NCI-H748 treated with DMSO at 0.1 percent for 48 hours (cell line): ENCODE measurements around the gene RBM15.

ENCODE experiments used
- DNase-seq: peaks from one replicate; lab custom pipeline; 2025; lab: John Stamatoyannopoulos, UW

RBM15 gene, protein sequence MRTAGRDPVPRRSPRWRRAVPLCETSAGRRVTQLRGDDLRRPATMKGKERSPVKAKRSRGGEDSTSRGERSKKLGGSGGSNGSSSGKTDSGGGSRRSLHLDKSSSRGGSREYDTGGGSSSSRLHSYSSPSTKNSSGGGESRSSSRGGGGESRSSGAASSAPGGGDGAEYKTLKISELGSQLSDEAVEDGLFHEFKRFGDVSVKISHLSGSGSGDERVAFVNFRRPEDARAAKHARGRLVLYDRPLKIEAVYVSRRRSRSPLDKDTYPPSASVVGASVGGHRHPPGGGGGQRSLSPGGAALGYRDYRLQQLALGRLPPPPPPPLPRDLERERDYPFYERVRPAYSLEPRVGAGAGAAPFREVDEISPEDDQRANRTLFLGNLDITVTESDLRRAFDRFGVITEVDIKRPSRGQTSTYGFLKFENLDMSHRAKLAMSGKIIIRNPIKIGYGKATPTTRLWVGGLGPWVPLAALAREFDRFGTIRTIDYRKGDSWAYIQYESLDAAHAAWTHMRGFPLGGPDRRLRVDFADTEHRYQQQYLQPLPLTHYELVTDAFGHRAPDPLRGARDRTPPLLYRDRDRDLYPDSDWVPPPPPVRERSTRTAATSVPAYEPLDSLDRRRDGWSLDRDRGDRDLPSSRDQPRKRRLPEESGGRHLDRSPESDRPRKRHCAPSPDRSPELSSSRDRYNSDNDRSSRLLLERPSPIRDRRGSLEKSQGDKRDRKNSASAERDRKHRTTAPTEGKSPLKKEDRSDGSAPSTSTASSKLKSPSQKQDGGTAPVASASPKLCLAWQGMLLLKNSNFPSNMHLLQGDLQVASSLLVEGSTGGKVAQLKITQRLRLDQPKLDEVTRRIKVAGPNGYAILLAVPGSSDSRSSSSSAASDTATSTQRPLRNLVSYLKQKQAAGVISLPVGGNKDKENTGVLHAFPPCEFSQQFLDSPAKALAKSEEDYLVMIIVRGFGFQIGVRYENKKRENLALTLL

GRCh38 chr1:110338886-110339406 is at the start of gene RBM15:
Gene RBM15 (plus strand): TSS chr1:110339377. CDS start chr1:110339406, 29 bp downstream.
- DNase-seq, result peak; percentile 99

DNA sequence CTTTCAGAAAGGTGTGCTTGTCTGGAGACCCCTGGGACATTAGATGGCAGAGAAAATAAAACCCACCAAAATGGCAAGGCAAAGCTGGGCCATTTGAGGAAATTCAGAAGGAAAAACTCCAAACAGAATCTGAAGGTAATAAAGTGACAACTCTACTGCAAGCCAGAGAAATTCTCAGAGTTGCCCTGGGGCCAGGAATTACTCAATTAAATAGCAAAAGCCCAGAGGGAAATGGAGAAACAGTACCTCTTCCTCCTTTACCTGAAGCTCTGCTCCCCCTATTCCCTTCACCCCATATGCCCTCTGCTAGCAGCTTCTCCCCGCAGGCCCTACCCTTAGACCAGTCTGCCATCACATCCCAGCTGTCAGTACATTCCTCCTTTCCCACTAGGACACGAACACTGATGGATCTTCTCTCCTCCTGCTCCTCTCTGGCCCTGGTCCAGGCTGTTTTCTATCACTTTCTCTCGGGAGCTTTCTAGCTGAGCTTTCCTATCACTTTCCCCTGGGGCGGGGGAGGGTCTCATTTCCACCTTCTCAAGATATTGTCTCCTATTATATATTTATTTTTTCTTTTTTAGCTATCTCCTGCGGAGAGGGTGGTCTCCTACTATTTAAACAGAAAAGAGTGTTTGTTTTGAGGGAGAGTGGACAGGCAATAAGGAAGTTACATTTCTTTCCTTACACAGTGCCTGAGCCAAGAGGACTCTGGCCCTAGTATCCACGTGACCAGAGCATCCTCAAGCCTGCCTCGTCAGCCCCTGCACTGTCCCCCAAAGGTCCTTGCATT is 47.7 kb upstream of the RBM15 start:
- no peak for DNase-seq

DNA sequence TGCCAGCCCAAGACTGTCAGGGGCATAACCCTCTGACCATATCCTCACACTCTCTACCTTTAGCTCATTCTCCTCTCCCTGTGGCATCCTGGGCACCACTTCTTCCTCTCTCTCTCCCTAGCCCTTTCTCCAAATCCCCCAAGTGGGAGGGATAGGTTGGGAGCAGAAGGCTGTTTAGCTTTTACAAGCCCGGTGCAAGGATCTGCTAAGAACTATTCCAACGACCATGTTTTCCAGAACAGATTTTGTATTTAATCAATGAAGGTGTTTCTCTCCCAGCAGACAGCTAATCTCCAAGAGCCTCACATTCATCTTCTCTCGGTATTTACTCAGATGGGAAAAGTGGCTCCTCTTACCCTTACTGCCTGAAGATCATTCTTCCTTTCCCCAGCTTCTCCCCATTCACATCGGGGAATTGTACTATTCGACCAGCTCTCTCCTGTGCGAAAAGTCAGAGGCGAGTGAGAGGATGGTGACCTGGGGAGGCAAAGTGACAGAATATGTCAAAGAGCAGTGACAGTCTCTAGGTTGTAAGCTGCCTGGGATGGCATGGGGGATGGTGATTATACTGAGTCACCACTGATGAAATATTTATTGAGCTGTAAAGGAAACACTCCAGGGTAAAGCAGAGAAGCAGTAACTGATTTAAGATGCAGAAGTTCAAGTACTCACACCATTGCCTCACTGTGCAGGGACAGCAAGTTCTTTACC is 47.0 kb upstream of the RBM15 start:
- no peak for DNase-seq

- no peak for DNase-seq
Observed at GRCh38 chr1:110293601-110294104, 45.5 kb upstream of the RBM15 start.

DNA sequence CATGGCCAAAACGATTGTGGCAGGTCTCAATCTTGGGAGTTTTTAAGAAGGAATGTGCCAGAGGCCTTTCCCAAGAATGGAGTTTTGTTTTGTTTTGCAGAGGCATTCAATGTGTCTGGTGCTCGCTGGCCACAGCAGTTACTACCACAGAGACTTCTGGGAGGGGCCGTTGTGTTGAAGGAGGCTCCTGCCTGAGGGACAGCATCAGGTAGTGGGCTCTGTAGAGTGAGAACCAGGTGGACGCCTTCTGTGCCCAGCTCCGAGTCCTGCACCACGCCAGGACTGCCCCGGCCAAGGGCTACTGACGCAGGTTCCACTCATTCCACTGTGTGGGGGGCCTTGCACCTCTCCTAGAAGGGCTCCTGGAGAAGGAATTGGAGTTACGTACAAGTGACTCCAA is 44.9 kb upstream of the RBM15 start:
- no peak for DNase-seq

- no peak for DNase-seq
Observed at GRCh38 chr1:110298991-110299390, 40.2 kb upstream of the RBM15 start.

- DNase-seq, result no peak
Observed at GRCh38 chr1:110300412-110301085, 38.6 kb upstream of the RBM15 start.

DNA sequence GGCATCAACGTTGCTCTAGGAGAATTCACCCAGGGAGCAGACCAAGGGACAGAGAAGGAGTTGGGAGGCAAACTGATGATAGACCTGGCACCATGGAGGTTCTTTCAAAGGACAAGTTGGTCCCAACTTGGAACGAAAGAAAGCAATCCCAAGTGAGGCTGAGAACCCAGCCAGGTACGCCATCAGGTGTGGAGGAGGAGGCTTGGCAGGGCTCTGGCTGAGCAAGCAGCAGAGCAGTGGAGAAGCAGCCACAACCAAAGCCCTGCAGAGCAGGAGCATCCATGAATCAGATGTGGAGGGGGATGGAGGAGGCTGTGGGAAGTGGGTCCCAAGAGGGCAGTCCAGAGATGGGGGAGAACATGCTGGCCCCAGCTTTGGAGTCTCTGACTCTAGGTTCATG is 36.3 kb upstream of the RBM15 start:
- DNase-seq, result no peak

DNA sequence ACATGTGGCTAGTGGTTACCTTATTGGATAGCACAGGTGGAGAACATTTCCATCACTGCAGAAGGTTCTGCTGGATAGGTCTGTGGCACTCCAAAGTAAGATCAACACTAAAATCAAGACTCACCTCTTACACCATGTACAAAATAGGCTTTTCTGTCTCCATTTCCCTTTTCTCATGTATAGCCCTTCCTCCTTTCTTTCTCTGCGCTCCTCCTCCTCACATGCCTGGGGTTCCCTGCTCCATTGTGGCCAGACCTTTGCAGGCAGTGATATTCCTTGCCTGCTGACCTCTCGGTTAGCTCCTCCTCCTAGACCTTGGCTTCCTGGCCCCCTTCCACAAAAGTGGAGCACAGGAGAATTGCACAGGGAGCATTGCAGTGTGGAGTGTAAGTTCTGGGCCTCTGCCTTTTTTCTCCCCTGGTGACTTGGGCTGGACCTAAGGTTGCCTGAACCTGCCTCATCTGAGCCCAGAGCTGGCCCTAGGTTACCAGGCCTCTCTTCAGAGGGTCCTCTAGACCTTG is 33.2 kb upstream of the RBM15 start:
- DNase-seq, result no peak

GRCh38 chr1:110307239-110307974 is 31.8 kb upstream of the RBM15 start:
- DNase-seq, result no peak

DNA sequence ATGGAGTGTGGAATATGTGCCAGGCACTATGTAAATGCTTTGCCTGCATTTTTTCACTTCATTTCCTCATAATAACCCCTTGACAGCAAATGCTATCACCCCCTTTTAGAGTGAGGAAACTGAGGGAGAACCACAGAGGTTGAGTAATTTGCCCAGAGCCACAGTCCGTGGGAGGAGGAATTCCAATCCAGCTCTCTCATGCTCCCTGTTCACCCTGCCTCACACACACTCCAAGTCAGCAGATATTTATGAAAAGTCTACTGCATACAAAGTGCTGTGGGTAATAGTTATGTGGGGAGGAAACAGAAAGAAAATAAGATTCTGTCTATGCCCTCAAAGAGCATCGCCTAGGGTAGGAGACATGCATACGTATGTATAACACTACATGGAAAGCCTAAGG is 30.9 kb upstream of the RBM15 start:
- DNase-seq, result no peak

DNA sequence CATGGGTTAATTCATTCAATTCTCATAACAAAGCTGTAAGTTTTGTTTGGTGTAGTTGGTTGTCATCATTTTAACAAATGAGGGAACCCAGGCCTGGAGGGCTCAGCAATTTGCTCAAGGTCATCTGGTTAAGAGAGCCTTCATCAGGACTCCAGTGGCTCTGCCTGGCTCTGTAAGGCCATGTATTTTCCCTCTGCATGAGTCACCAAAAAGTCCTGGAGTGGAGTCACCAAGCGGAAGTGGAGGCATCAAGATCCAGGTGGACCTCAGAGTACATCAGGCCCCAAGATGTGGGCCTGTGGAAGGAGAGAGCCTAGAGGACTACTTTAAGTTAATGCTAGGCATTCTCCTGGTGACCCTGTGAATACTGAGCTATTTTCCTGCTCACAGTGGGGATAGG is 30.0 kb upstream of the RBM15 start:
- no peak for DNase-seq

GRCh38 chr1:110309767-110310166 is 29.4 kb upstream of the RBM15 start:
- DNase-seq, result no peak

DNA sequence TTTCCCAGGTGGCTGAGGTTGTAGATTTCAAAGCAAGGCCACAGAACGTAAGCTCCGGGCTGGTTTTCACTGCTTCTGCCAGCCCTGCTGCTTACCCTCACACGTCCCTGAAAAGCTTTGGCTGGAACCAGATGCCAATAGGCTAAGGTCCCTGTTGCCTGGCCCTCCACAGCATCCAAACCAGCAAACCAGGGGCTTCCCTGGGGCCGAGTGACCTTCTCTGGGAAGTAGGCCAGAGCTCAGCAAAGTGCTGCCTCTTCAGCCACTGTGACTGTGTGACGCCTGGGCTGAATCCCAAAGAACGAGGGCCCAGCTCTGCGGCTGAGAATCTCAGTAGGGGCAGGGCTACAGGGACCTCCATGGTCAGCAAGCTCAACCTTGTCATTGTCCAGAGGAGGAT is 28.9 kb upstream of the RBM15 start:
- no peak for DNase-seq

DNA sequence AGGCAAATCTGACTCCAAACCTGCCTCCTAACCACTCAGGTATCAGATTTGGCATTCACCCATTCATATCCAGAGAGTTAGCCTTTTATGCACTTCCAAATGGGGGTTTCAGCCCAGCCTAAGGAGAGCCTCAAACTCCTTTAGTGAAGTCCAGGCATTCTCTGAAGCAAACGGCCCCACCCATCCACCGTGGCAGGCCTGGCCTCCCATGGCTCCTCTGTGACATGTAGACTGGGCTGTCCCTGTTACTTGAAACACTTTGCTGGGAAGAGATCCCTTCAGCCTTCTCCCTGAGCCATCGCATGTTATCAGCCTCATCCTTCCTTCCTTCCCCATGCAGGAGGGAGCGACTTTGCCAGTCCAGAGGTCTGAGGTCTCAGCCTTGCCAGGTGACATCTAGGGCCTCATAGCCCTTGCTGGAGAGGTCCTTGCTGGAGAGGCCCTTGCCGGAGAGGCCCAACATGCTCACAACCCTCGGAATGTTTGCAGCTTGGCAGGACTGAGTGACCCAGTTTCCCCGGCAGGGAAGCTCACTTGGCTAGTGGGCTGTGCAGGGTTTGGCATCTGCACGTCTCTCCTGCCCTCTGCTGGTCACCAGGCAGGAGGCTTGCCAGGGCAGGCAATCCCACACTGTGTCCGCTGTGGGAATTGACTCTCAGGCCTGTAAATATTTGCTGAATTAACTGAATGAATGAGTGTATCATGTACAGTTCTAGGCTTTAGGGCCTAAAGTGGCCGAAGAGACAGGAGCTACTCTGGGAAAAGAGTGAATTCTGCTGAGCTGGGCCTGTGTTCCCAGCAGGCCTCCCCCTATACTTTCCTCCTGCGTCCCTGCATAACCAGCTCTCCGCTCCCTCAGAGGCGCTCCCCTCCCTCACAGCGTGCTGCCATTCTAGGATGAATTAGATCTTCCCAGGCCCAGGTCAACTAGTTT is 26.7 kb upstream of the RBM15 start:
- peak; percentile 48 for DNase-seq

GRCh38 chr1:110316735-110317134 is 22.4 kb upstream of the RBM15 start:
- DNase-seq, result no peak

DNA sequence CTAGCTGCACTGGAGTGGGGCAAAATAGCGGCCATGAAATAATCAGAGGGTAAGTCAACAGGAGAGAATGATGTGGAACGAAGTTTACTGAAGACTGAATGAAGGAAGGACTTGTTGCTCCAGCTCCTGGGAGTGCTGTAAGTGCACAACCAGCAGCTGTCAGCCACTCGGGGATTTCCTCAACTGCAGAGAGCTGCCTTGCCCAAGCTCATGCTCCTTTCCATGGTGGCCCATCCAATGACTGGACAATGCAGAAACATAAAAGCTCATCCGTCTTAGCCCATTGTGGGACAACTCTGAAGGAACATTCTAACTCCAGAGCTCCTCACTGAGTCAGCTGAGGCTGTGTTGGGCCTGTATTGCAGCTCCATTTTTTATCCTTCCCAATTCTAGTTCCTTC is 21.1 kb upstream of the RBM15 start:
- DNase-seq, result no peak
